PFSK-1 (cell line): Measurements from ENCODE around the gene ZIC5.

ENCODE experiments used
- POLR2AphosphoS5 ChIP-seq: IDR thresholded peaks from 2 replicates; pipeline ENCODE4 v1.6.1; 2012; ENCODE audit warnings: low read depth, mild to moderate bottlenecking, control low read depth, low read length, moderate library complexity
- TAF1 ChIP-seq: IDR thresholded peaks from 2 replicates; pipeline ENCODE4 v1.6.1; 2012; ENCODE audit warnings: low read length, control low read depth, borderline replicate concordance; ENCODE audit not compliant: insufficient read depth
- TF ChIP-seq, protein P1 (sequence below), 2 experiments: IDR thresholded peaks; 2 replicates each; pipeline versions ENCODE4 v1.6.1 to v1.8.0; 2011 to 2012; ENCODE audit warnings: low read depth in 2 of 2, low read length in 2 of 2, control low read depth in 1 of 2, inconsistent platforms in 1 of 2, mild to moderate bottlenecking in 1 of 2, moderate library complexity in 1 of 2; ENCODE audit not compliant: insufficient read depth in 1 of 2

DNA sequence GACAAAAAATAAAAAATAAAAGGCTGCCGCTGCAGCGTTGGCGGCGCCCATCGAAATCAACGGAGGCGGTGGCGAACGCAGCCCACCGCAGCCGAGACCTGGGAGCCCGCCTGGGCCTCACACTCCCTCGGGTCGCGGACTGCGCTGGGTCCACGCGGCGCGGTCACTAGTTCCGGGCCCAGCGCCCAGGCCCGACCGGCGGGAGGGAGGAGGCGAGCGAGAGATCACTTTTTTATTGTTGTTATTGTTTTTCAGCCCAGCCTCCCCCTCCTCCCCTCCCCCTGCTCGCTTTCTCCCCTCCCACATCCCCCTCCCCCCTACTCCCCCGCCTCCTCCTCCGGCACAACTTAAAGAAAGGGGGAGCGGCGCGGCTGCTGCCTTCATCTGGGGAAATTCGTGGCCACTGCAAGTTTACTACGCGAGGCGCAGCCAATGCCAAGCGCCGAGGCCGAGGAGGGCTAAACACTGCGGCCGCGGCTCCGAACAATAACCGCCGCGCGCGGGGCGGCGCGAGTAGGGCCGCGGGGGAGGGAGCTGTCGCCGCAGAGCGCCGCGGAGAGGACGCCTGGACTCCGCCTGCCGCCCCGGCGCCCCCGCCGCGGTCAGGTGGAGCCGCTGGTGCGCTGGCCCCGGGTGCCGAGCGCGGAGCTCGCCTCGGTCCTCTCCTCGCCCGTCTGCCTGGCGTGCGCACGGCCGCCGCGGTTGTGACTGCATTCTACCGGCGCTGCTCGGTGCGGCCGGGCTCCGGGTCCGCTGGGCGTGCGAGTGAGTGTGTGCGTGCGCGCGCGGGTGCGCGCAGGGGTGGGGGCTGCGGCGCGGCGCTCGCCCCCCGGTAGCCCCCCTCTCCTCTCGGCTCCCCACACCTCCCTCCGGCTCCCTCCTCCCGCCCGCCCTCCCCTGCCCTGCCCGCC is 9.5 kb upstream of the ZIC5 start:
- TF ChIP-seq, protein P1, sequence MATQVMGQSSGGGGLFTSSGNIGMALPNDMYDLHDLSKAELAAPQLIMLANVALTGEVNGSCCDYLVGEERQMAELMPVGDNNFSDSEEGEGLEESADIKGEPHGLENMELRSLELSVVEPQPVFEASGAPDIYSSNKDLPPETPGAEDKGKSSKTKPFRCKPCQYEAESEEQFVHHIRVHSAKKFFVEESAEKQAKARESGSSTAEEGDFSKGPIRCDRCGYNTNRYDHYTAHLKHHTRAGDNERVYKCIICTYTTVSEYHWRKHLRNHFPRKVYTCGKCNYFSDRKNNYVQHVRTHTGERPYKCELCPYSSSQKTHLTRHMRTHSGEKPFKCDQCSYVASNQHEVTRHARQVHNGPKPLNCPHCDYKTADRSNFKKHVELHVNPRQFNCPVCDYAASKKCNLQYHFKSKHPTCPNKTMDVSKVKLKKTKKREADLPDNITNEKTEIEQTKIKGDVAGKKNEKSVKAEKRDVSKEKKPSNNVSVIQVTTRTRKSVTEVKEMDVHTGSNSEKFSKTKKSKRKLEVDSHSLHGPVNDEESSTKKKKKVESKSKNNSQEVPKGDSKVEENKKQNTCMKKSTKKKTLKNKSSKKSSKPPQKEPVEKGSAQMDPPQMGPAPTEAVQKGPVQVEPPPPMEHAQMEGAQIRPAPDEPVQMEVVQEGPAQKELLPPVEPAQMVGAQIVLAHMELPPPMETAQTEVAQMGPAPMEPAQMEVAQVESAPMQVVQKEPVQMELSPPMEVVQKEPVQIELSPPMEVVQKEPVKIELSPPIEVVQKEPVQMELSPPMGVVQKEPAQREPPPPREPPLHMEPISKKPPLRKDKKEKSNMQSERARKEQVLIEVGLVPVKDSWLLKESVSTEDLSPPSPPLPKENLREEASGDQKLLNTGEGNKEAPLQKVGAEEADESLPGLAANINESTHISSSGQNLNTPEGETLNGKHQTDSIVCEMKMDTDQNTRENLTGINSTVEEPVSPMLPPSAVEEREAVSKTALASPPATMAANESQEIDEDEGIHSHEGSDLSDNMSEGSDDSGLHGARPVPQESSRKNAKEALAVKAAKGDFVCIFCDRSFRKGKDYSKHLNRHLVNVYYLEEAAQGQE (IDR thresholded peaks at IDR 0.05; ENCODE audit: insufficient read depth in 1 of 2, low read depth in 2 of 2, low read length in 2 of 2) = no peak
- TF ChIP-seq TAF1 = no peak
- TF ChIP-seq POLR2AphosphoS5 = peak; percentile 20; the same call in 1 of the 2 replicates
